ENCODE results near the gene MORN3. TPM values are rescaled to one million over a fixed set of nuclear protein-coding genes. Genes with fewer than 3 reads are reported as not detected.

The MORN3 gene
- total RNA-seq, 1 donor from 2014 or later = 0.80 TPM

- no peak overlapping the region for H3K27ac Mint-ChIP-seq
- no peak for TF ChIP-seq CTCF (conservative IDR thresholded peaks at IDR 0.05)
- DNase-seq (ENCODE audit: extremely low spot score, unreplicated experiment) = no peak
- no peaks in the 10 kb centered on the region for H3K9me3 Mint-ChIP-seq
- H3K27me3 Mint-ChIP-seq = no peaks in the 10 kb centered on the region
- H3K36me3 Mint-ChIP-seq = peaks cover 3% of the 10 kb centered on the region
- no peak overlapping the region for H3K4me3 Mint-ChIP-seq
- peaks cover 8% of the 10 kb centered on the region for H3K4me1 Mint-ChIP-seq (ENCODE audit: unreplicated experiment)
Observed at GRCh38 chr12:121649819-121650353, 19.6 kb downstream of the MORN3 start.

GRCh38 chr12:121649322-121649721, 20.1 kb downstream of the MORN3 start:
- peaks cover 3% of the 10 kb centered on the region for H3K36me3 Mint-ChIP-seq
- no peak overlapping the region for H3K27ac Mint-ChIP-seq
- H3K4me3 Mint-ChIP-seq = no peak overlapping the region
- peaks cover 8% of the 10 kb centered on the region for H3K4me1 Mint-ChIP-seq (ENCODE audit: unreplicated experiment)
- no peaks in the 10 kb centered on the region for H3K27me3 Mint-ChIP-seq
- TF ChIP-seq CTCF (conservative IDR thresholded peaks at IDR 0.05) = no peak
- no peak for DNase-seq (ENCODE audit: extremely low spot score, unreplicated experiment)
- no peaks in the 10 kb centered on the region for H3K9me3 Mint-ChIP-seq

- peaks cover 8% of the 10 kb centered on the region for H3K4me1 Mint-ChIP-seq (ENCODE audit: unreplicated experiment)
- no peak for TF ChIP-seq CTCF (conservative IDR thresholded peaks at IDR 0.05)
- H3K9me3 Mint-ChIP-seq = no peaks in the 10 kb centered on the region
- H3K36me3 Mint-ChIP-seq = peaks cover 3% of the 10 kb centered on the region
- no peaks in the 10 kb centered on the region for H3K27me3 Mint-ChIP-seq
- no peak overlapping the region for H3K4me3 Mint-ChIP-seq
- DNase-seq (ENCODE audit: extremely low spot score, unreplicated experiment) = no peak
- no peak overlapping the region for H3K27ac Mint-ChIP-seq
Observed at GRCh38 chr12:121648458-121649028, 20.9 kb downstream of the MORN3 start.

- no peak for TF ChIP-seq CTCF (conservative IDR thresholded peaks at IDR 0.05)
- Mint-ChIP-seq H3K9me3 (no peaks in the 10 kb centered on the region), H3K27ac (no peak overlapping the region), H3K4me3 (no peak overlapping the region), H3K4me1 (ENCODE audit: unreplicated experiment) (no peaks in the 10 kb centered on the region), H3K27me3 (no peaks in the 10 kb centered on the region), H3K36me3 (no peaks in the 10 kb centered on the region)
- no peak for DNase-seq (ENCODE audit: extremely low spot score, unreplicated experiment)
Observed at GRCh38 chr12:121641343-121641630, 28.2 kb downstream of the MORN3 start.

GRCh38 chr12:121638298-121639202, 30.9 kb downstream of the MORN3 start:
- Mint-ChIP-seq H3K4me3 (no peak overlapping the region), H3K9me3 (no peaks in the 10 kb centered on the region), H3K4me1 (ENCODE audit: unreplicated experiment) (no peaks in the 10 kb centered on the region), H3K27me3 (no peaks in the 10 kb centered on the region), H3K27ac (no peak overlapping the region), H3K36me3 (no peaks in the 10 kb centered on the region)
- no peak for DNase-seq (ENCODE audit: extremely low spot score, unreplicated experiment)
- TF ChIP-seq CTCF (conservative IDR thresholded peaks at IDR 0.05) = no peak
